Loucy (cell line): ENCODE results near the gene FHOD1.

Source experiments
- CTCF ChIP-seq: fragments of 200-600 bp; sonication (generic); conservative IDR thresholded peaks from 2 replicates; pipeline ENCODE4 v1.5.1; 2014; ENCODE audit warnings: mild to moderate bottlenecking, antibody characterized with exemption, low read length
- EZH2phosphoT487 ChIP-seq: fragments of 200-600 bp; IDR thresholded peaks from 2 replicates; pipeline ENCODE4 v1.6.1; 2018; ENCODE audit warnings: antibody characterized with exemption, mild to moderate bottlenecking, moderate library complexity, borderline replicate concordance

- TF ChIP-seq CTCF = no peak
- no peak for TF ChIP-seq EZH2phosphoT487
These were observed 5.6 kb upstream of the FHOD1 start for GRCh38 chr16:67252609-67253497.
